Measurements from ENCODE around the gene DSCAM. TPM values are rescaled to one million over a fixed set of nuclear protein-coding genes. Genes with fewer than 3 reads are reported as not detected.

Gene DSCAM
- total RNA-seq, 1 experiment from 2014 or later, result 0.13 TPM

DNA sequence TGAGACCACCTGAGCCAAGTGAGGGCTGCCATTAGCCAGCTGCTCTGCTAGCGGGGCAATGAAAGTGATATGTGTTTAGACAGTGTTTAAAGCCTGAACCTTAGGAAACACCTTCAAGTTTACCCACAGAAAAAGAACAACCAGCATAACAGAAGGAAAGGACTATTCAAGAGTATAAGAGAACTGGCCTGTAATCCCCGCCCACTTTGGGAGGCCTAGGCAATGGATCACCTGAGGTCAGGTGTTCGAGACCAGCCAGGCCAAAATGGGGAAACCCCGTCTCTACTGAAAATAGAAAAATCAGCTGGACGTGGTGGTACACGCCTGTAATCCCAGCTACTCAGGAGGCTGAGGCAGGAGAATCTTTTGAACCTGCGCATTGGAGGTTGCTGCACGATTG, 830.3 kb downstream of the DSCAM start (continued):
- TF ChIP-seq ATF6 (CRISPR knock-in tag; IDR thresholded peaks at IDR 0.05) (no peak), GRHL2 (CRISPR knock-in tag; IDR thresholded peaks at IDR 0.05; ENCODE audit: insufficient replicate concordance, severe bottlenecking) (no peak), TEAD4 (CRISPR knock-in tag; IDR thresholded peaks at IDR 0.05) (no peak), CDX4 (CRISPR knock-in tag; IDR thresholded peaks at IDR 0.05; ENCODE audit: borderline replicate concordance) (no peak), NFATC4 (CRISPR knock-in tag; IDR thresholded peaks at IDR 0.05) (no peak)

- CTCF ChIA-PET, result interaction anchor here (1.1 kb wide), 1 partner anchor 61 kb away, joined by 3 read pairs; no protein-coding TSS in a partner anchor
- DNase-seq (ENCODE audit: low spot score) (no peak), ATAC-seq (no peak)
- Mint-ChIP-seq H3K36me3 (0 out of 2 replicates have a peak, but pooled peaks cover 3% of the 10 kb centered on the region), H3K9me3 (peaks cover 8% of the 10 kb centered on the region), H3K27me3 (ENCODE audit: low read depth) (no peaks in the 10 kb centered on the region; the same call in 1 of the 2 replicates), H3K4me3 (no peak overlapping the region), H3K27ac (no peak overlapping the region), H3K4me1 (peaks cover 2% of the 10 kb centered on the region; the same call in 1 of the 2 replicates)
- POLR2A ChIA-PET, result no interaction called here
- TF ChIP-seq MXD4 (CRISPR knock-in tag; IDR thresholded peaks at IDR 0.05; ENCODE audit: borderline replicate concordance) (no peak), ZNF423 (CRISPR knock-in tag; IDR thresholded peaks at IDR 0.05) (no peak)
These were observed 830.7 kb downstream of the DSCAM start for GRCh38 chr21:40016234-40016633.

DNA sequence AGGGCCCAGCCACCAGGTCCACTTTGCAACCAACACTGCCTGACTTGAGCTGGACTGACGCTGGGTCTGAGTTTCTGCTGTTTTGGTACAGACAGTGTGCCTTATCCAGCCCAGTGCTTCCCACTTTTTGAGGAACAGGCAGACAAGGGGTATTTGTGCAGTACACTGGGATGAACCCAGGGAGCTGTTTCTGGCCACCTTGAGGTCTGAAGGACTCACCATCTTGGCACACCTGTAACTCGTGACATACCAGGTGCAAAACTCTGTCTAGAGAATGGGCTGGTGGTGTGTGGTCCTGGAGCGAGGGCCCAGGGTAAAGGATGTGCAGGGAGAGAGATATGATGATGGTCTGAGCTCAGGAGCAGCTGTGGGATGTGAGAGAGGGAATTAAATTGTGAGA, 831.1 kb downstream of the DSCAM start:
- Mint-ChIP-seq H3K27ac (no peak overlapping the region), H3K4me1 (peaks cover 2% of the 10 kb centered on the region; the same call in 1 of the 2 replicates), H3K4me3 (no peak overlapping the region), H3K9me3 (peaks cover 8% of the 10 kb centered on the region), H3K36me3 (0 out of 2 replicates have a peak, but pooled peaks cover 3% of the 10 kb centered on the region), H3K27me3 (ENCODE audit: low read depth) (no peaks in the 10 kb centered on the region; the same call in 1 of the 2 replicates)
- ChIA-PET CTCF (no interaction called here), POLR2A (no interaction called here)
- no peak for DNase-seq (ENCODE audit: low spot score)
- ATAC-seq, result no peak
- TF ChIP-seq ZNF232 (CRISPR knock-in tag; IDR thresholded peaks at IDR 0.05), result no peak
- TF ChIP-seq, protein P1, sequence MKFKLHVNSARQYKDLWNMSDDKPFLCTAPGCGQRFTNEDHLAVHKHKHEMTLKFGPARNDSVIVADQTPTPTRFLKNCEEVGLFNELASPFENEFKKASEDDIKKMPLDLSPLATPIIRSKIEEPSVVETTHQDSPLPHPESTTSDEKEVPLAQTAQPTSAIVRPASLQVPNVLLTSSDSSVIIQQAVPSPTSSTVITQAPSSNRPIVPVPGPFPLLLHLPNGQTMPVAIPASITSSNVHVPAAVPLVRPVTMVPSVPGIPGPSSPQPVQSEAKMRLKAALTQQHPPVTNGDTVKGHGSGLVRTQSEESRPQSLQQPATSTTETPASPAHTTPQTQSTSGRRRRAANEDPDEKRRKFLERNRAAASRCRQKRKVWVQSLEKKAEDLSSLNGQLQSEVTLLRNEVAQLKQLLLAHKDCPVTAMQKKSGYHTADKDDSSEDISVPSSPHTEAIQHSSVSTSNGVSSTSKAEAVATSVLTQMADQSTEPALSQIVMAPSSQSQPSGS (CRISPR knock-in tag; IDR thresholded peaks at IDR 0.05; ENCODE audit: borderline replicate concordance, low read depth), result no peak
- TF ChIP-seq, protein P2, sequence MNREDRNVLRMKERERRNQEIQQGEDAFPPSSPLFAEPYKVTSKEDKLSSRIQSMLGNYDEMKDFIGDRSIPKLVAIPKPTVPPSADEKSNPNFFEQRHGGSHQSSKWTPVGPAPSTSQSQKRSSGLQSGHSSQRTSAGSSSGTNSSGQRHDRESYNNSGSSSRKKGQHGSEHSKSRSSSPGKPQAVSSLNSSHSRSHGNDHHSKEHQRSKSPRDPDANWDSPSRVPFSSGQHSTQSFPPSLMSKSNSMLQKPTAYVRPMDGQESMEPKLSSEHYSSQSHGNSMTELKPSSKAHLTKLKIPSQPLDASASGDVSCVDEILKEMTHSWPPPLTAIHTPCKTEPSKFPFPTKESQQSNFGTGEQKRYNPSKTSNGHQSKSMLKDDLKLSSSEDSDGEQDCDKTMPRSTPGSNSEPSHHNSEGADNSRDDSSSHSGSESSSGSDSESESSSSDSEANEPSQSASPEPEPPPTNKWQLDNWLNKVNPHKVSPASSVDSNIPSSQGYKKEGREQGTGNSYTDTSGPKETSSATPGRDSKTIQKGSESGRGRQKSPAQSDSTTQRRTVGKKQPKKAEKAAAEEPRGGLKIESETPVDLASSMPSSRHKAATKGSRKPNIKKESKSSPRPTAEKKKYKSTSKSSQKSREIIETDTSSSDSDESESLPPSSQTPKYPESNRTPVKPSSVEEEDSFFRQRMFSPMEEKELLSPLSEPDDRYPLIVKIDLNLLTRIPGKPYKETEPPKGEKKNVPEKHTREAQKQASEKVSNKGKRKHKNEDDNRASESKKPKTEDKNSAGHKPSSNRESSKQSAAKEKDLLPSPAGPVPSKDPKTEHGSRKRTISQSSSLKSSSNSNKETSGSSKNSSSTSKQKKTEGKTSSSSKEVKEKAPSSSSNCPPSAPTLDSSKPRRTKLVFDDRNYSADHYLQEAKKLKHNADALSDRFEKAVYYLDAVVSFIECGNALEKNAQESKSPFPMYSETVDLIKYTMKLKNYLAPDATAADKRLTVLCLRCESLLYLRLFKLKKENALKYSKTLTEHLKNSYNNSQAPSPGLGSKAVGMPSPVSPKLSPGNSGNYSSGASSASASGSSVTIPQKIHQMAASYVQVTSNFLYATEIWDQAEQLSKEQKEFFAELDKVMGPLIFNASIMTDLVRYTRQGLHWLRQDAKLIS (CRISPR knock-in tag; IDR thresholded peaks at IDR 0.05; ENCODE audit: borderline replicate concordance), result no peak
- no peak for TF ChIP-seq NFE2L1 (CRISPR knock-in tag; IDR thresholded peaks at IDR 0.05)
- TF ChIP-seq NFYB (CRISPR knock-in tag; conservative IDR thresholded peaks at IDR 0.05; ENCODE audit: low read depth), result no peak
- TF ChIP-seq SP1 (CRISPR knock-in tag; conservative IDR thresholded peaks at IDR 0.05), result no peak
- no peak for TF ChIP-seq PREB (CRISPR knock-in tag; IDR thresholded peaks at IDR 0.05; ENCODE audit: borderline replicate concordance)
- no peak for TF ChIP-seq ZNF425 (CRISPR knock-in tag; conservative IDR thresholded peaks at IDR 0.05)
- TF ChIP-seq, protein P3, sequence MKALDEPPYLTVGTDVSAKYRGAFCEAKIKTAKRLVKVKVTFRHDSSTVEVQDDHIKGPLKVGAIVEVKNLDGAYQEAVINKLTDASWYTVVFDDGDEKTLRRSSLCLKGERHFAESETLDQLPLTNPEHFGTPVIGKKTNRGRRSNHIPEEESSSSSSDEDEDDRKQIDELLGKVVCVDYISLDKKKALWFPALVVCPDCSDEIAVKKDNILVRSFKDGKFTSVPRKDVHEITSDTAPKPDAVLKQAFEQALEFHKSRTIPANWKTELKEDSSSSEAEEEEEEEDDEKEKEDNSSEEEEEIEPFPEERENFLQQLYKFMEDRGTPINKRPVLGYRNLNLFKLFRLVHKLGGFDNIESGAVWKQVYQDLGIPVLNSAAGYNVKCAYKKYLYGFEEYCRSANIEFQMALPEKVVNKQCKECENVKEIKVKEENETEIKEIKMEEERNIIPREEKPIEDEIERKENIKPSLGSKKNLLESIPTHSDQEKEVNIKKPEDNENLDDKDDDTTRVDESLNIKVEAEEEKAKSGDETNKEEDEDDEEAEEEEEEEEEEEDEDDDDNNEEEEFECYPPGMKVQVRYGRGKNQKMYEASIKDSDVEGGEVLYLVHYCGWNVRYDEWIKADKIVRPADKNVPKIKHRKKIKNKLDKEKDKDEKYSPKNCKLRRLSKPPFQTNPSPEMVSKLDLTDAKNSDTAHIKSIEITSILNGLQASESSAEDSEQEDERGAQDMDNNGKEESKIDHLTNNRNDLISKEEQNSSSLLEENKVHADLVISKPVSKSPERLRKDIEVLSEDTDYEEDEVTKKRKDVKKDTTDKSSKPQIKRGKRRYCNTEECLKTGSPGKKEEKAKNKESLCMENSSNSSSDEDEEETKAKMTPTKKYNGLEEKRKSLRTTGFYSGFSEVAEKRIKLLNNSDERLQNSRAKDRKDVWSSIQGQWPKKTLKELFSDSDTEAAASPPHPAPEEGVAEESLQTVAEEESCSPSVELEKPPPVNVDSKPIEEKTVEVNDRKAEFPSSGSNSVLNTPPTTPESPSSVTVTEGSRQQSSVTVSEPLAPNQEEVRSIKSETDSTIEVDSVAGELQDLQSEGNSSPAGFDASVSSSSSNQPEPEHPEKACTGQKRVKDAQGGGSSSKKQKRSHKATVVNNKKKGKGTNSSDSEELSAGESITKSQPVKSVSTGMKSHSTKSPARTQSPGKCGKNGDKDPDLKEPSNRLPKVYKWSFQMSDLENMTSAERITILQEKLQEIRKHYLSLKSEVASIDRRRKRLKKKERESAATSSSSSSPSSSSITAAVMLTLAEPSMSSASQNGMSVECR (CRISPR knock-in tag; IDR thresholded peaks at IDR 0.05; ENCODE audit: borderline replicate concordance), result no peak
- no peak for TF ChIP-seq NR2C2 (CRISPR knock-in tag; IDR thresholded peaks at IDR 0.05)
